A673 (cell line): ENCODE data around the gene UBE2Q1.

Experiments used
- EZH2 ChIP-seq: fragments of 200-600 bp; sonication (generic); IDR thresholded peaks from 2 replicates; pipeline ENCODE4 v1.6.1; 2017; ENCODE audit warnings: borderline replicate concordance, low read depth, mild to moderate bottlenecking, mixed read lengths, antibody characterized with exemption, low read length; ENCODE audit not compliant: poor library complexity, severe bottlenecking
- TF ChIP-seq, protein P1 (sequence below): fragments of 300-800, 200-600 bp; sonication (generic); conservative IDR thresholded peaks from 2 replicates; pipeline ENCODE4 v1.5.1; 2017; ENCODE audit warnings: low read depth, mild to moderate bottlenecking, antibody characterized with exemption, low read length, moderate library complexity, mixed read lengths

DNA sequence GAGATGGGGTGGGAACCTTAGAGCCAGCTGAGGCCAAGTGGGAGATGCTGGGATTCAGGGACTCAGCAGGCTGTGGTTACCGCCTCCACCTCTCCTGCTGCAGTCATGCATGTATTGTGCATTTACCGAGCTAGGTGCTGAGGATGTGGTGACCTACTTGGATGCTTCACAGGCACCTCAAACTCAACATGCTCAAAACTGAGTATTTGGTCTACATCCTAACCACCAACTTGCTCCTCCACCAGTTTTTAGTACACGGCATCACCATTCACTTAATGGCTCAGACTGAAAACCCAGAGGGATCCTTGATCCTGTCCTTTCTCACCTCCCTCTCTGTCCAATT is 14.7 kb upstream of the UBE2Q1 start:
- TF ChIP-seq, protein P1, sequence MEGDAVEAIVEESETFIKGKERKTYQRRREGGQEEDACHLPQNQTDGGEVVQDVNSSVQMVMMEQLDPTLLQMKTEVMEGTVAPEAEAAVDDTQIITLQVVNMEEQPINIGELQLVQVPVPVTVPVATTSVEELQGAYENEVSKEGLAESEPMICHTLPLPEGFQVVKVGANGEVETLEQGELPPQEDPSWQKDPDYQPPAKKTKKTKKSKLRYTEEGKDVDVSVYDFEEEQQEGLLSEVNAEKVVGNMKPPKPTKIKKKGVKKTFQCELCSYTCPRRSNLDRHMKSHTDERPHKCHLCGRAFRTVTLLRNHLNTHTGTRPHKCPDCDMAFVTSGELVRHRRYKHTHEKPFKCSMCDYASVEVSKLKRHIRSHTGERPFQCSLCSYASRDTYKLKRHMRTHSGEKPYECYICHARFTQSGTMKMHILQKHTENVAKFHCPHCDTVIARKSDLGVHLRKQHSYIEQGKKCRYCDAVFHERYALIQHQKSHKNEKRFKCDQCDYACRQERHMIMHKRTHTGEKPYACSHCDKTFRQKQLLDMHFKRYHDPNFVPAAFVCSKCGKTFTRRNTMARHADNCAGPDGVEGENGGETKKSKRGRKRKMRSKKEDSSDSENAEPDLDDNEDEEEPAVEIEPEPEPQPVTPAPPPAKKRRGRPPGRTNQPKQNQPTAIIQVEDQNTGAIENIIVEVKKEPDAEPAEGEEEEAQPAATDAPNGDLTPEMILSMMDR, result no peak
- no peak for TF ChIP-seq EZH2
